HG02943 (cell line): Measurements from ENCODE around the gene SUFU.
"Not testable (repeated sequence)": the region's sequence is repeated elsewhere in the genome, so short reads cannot be mapped to it uniquely, and the experiment has no call there.

Experiments
- ATAC-seq: cut with Tn5 transposase; IDR thresholded peaks from one replicate; pipeline ENCODE4 v1.9.1; 2021; ENCODE audit warnings: mild to moderate bottlenecking, low read depth, moderate library complexity; ENCODE audit not compliant: unreplicated experiment

Gene SUFU

GRCh38 chr10:102503264-102504178, at the start of gene SUFU:
Gene SUFU, plus strand, starts transcription at chr10:102503972. Its CDS starts 181 bp downstream, at chr10:102504153.
- ATAC-seq, result peak; percentile 46

GRCh38 chr10:102454662-102455487, 48.9 kb upstream of the SUFU start:
- not testable (repeated sequence) for ATAC-seq

GRCh38 chr10:102455893-102456471, 47.8 kb upstream of the SUFU start:
- ATAC-seq, result no peak

- ATAC-seq, result no peak
These were observed 46.1 kb upstream of the SUFU start for GRCh38 chr10:102457591-102458150.

GRCh38 chr10:102458656-102459055, 45.1 kb upstream of the SUFU start:
- no peak for ATAC-seq

GRCh38 chr10:102460836-102461186, 43.0 kb upstream of the SUFU start:
- peak; percentile 27 for ATAC-seq

GRCh38 chr10:102461187-102462054, 42.4 kb upstream of the SUFU start:
- peak; percentile 66 for ATAC-seq

- ATAC-seq, result no peak
These were observed 41.2 kb upstream of the SUFU start for GRCh38 chr10:102462512-102463054.

- no peak for ATAC-seq
These were observed 39.8 kb upstream of the SUFU start for GRCh38 chr10:102463983-102464382.

GRCh38 chr10:102465466-102465865, 38.3 kb upstream of the SUFU start:
- ATAC-seq, result no peak

GRCh38 chr10:102467318-102467717, 36.5 kb upstream of the SUFU start:
- no peak for ATAC-seq

- ATAC-seq, result no peak
These were observed 35.8 kb upstream of the SUFU start for GRCh38 chr10:102467971-102468438.

- ATAC-seq, result no peak
These were observed 35.1 kb upstream of the SUFU start for GRCh38 chr10:102468683-102469082.

- no peak for ATAC-seq
These were observed 32.9 kb upstream of the SUFU start for GRCh38 chr10:102470579-102471546.

- no peak for ATAC-seq
These were observed 30.1 kb upstream of the SUFU start for GRCh38 chr10:102473445-102474331.

- ATAC-seq, result no peak
These were observed 28.2 kb upstream of the SUFU start for GRCh38 chr10:102475451-102476040.
